Umbilical cord (tissue), 2 donors: ENCODE results near the gene ZCCHC24. TPM values are rescaled to one million over a fixed set of nuclear protein-coding genes. Genes with fewer than 3 reads are reported as not detected.
"Not testable (repeated sequence)": the region's sequence is repeated elsewhere in the genome, so short reads cannot be mapped to it uniquely, and the experiment has no call there.

ENCODE experiments used
- DNase-seq: peaks from one replicate; pipeline ENCODE4 v3.0.0-alpha.2; 2015; ENCODE audit warnings: low spot score
- total RNA-seq: library from RNA; depleted of rRNA; stranded (reverse); fragments of >200 nt; gene quantifications from one replicate; pipeline ENCODE4 v1.2.3, GENCODE V29; 2014; ENCODE audit warnings: low replicate concordance; ENCODE audit not compliant: insufficient read depth

The ZCCHC24 gene
- total RNA-seq, 1 donor from 2014 or later, result 33.7 TPM

DNA sequence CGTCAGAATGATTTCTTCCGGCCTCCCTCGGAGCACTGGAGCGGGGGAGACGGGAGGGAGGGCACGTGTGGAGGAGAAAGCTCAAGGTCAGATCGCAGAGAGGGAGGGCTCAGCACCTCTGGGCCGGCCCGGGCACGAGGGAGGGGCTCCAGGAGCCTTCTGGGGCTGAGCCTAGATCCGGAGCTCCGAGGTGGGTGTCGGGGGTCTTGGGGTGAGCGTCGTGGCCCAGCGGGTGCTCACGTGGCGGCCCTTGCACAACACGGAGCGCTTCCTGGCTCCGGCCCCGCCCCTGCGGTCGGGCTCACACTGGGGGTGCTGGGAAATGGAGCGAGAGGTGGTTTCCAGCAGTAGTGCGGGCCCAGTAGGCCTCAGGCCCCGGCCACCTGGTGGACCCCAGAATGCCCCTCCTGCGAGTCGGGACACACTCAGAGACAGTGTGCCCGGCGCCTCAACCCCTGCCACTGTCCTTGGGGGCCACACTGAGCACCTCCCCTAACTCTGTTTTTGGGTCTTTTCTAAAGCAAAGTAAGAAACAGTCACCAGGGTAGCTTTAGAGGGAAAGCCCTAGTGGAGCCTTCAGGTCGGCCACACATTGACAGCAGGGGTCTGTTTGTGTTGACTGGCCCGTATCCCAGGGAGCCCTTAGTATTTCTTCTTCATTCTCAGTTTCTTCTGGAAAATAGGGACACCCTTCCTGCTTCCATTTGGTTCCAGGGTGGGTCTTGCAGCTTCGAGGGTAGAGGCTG lies 97.4 kb downstream of the ZCCHC24 start:
- DNase-seq, result peak; percentile 64

DNA sequence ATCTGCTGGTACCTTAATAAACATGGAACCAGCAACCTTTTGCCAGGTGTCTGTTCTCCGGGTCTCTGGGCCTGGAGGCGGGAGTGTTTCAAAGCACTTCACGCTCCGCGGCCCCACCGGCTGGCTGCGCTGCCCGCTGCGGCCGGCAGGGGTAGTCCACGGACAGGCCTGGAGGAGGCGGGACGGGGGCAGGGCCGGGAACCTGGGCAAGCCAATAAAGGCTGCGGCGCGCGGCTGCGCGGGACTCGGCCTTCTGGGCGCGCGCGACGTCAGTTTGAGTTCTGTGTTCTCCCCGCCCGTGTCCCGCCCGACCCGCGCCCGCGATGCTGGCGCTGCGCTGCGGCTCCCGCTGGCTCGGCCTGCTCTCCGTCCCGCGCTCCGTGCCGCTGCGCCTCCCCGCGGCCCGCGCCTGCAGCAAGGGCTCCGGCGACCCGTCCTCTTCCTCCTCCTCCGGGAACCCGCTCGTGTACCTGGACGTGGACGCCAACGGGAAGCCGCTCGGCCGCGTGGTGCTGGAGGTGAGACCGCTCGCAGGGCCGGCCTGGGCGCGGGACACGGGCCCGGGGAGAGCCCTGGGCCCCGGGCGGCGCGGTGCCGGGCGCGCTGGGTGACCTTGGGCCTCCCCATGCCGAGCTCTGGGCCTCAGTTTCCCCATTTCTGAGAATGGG lies 98.1 kb downstream of the ZCCHC24 start, which contains the start of gene PPIF:
PPIF (plus strand) TSS at position 244 of the 668 bp plus-strand sequence; CDS start at position 324, 80 bp downstream.
- DNase-seq, result peak; percentile 94

DNA sequence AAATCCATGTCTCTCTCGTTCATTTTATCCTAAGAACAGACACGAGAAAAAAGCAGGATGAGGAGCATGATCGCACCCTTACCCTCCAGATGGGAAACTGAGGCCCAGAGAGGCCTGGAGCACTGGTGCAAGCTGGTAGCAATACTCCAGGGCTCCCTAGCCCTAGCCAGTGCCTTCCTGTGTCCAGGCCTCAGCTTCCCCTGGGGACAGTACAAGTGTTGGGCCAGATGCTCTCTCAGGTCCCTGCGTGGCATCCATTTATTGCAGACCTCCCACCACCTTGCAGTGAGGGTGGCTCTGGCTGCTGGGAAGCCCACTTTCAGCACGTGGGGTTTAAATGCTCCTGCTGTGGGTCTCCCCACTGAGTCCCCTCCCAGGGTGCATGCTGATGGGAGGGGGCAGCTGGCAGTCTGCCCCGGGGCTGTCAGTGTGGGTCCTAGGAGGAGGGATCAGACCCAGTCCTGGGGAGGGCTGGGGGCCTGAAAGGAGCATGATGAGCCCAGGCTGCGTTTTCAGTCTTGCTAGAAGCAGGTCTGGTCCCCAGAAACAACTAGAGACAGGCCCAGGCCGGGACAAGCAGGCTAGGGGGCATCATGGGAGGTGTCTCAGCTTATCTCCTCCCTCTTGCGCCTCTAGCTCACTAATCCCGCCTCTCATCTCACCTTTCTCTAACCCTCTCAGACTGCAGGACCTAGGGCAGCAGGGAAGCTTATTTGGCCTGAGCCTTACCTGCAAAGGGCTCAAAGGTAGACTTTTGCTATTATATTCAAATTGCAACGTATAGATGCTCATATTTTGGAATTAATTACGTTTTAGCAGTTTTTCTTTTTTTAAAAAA lies 98.8 kb downstream of the ZCCHC24 start:
- no peak for DNase-seq

DNA sequence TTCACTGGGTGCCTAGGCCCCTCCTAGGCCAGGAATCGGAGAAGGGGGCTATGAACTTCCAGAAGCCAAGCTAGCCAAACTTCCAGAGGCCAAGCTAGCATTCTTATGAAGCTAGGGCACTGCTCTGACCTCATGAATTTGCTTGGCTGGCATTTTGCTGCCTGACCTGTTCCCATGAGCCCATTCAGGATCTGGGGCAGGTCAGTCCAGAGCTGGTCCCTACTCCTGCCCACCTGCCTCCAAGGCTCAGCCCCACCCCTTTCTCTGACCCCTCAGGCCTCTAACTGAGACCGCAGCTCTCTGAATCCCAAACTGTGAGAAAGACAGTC lies 99.4 kb downstream of the ZCCHC24 start:
- DNase-seq, result no peak

DNA sequence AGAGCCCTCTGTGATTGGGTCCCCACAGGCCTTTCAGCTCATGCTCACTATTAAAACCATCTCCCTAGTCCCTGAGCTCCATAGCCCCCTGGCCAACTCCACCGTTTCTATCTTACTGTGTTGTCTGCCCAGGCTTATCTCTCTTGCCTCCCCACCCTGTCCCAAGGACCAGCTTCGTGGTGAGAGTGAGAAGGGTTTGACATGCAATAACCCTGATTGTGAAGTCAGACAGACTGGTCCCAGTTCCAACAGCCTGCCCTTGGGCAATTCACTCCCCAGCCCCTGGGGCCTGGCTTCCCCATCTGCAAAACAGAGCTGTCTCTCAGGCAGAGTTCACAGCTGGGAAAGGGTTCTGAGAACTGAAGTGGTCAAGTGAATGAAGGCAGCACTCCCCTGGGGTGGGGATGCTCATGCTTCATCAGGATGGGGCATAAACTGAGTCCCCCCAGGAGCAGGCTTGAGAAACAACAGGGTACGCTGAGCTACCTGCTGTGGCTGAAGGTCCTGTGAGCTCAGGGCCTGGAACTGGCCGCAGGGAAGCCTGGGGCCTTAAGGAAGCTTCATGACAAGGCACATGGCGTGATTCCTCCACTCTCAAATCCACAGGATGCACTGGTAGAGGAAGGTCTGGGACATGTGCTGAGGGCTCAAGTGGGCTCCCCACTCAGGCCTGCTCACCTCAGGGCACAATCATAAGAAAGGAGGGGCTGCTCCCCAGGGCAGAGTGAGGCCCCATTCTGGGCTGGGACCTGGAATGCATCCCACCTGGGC lies 100.0 kb downstream of the ZCCHC24 start:
- DNase-seq, result no peak

DNA sequence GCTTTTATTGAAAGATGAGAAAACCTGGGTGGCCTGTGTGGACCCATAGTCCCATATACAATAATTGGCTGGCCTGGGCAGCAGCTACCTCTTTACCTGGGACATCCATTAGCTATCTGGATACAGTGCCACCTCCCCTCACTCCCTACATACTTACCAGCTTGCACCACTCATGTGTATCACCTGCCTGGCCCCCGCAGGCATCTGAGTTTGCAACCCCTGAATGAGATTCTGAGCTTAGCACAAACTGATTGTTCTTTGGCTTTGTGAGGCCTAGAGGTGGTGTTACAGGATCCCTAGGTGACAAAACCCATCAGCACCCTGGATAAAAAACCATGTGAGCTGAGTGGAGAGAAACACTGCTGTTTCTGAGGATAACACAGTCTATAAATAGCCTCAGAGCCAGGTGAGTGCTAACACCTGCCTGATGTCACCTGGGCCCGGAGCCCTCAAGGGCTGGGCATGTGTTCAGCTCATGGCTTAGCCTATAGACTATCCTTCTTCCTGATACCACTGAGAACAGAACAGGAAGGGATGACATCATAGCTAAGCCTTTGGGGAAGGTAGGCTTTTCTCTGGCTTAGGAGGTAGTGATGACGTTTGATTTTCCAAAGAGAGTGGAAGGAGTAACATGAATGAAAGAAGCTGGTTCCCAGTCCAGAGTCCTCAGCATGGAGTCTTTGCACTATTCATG lies 100.8 kb downstream of the ZCCHC24 start:
- DNase-seq, result no peak

DNA sequence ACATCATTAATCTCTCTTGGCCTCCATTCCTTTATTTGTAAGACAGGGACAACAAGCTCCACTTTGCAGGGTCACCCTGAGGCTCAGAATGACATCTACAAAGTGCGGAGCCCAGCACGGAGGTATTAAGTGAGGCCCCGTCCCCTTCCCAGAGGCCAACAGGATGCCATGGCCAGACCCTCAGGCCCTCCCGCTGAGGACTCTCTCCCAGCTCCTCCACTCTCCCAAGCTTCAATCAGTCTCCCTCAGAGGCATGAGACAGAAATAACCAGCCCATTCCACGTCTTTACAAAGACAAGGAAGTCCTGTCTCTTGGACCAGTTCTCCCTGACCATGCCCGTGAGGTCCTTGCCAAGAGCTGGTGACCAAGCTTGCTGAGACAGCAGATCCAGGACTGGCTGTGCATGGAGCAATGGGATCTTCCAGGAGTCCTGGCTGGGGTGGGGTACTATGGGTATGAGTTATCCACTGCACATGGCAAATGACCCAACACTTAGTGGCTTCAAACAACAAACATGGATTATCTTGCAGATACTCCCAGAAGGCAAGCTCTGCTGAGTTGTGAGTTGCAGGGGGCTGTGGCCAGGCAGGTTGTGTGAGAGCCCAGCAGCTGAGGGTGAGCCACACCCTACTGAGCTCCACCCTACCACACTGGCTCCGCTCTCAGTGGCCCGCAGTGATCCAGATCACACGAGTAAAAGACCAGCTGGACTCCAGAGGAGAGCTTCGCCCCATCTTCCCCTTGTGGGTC lies 102.4 kb downstream of the ZCCHC24 start:
- DNase-seq, result no peak

DNA sequence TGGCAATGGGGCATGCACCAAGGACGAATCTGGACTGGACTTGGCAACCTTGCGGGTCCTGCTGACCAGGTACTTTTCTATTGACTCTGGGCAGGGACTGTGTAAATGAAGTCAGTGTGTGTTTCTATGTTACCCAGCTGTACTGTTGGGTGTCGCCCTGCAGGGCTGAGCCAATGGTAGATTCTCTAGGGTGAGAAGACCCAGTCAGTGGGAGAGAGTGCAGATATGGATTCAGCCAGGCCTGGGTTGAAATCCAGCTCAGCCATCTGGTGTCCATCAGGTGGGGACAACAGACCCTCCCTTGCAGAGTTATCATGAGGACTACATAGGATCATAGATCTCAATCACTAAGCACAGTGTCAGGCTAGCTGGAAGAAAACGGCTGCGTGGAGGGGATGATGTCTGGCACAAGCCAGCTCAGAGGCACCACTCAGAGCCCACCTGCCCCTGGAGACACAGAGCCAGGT lies 103.1 kb downstream of the ZCCHC24 start:
- DNase-seq, result peak; percentile 44

DNA sequence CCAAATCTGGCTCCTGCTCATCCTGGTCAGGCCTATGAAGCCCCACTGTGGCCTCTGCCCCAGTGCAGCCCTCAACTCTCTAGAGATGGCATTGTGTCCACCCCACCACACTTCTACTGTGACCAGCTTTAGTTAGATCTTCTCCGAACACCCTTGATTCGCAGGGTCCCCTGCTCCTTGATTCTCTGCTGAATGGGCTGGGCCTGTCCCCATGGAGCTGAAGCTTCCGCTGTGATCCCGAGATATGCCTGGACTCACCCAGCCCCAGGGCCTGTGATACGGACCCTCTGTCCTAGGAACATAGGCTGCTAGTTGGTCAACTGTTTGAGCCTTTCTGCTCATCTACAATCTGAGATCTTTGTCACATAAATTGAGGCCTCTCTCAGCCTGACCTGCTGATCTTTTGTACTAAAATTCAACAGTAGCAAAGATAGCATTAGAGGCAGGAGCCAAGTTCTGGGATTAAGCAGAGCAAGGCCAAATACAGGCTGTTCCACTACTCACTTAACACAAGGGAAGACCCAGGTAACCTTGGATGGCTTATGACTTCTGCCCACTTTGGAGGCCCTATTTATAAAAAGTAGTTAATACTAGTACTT lies 104.7 kb downstream of the ZCCHC24 start:
- no peak for DNase-seq

DNA sequence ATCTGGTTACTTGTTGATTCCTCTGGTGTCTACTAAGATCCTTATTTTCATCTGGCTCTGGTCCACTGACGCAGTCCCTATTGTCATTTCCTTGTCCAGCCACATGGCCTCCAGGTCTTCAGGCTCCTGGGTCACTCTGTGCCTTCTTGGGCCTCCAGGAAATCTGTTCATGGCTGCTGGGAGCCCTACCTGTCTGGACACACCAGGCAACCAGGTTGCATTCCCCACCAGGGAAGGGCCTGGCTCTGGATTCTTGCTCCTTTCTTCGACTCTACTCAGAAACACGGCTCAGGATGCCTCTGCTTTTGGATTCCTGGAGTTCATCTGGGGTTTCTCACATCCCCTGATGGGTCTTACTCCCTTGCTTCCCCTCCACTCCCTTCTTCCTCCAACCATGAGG lies 106.2 kb downstream of the ZCCHC24 start:
- DNase-seq, result no peak

DNA sequence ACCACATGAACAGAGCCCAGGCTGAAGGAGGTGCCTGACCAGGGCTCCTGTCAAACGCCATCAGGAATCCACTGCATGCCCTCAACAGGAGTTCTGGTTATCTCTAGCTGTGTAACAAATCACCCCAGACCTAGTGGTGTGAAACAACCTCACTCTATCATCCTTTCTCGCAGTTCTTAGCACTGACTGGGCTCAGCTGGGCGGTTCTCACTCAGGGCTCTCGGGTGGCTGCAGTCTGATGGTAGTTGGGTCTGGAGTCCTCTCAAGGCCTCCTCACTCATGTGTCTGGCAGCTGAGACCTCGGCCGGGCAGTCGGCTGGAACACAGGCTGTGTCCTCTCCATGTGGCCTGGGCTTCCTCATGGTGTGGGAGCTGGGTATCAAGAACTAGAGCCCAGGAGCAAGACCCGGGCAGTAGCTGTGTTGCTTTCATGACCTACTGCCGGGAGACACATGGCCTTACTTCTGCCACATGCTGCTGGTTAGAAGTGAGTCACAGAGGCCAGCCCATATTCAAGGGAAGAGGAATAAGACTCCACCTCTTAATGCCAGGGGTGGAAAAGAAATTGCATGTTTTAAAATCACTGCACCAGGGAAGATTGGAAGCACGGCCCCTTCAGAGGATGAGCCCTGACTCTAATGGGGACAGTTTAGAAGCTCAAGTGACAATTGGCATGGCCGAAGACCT lies 107.5 kb downstream of the ZCCHC24 start:
- DNase-seq, result not testable (repeated sequence)

DNA sequence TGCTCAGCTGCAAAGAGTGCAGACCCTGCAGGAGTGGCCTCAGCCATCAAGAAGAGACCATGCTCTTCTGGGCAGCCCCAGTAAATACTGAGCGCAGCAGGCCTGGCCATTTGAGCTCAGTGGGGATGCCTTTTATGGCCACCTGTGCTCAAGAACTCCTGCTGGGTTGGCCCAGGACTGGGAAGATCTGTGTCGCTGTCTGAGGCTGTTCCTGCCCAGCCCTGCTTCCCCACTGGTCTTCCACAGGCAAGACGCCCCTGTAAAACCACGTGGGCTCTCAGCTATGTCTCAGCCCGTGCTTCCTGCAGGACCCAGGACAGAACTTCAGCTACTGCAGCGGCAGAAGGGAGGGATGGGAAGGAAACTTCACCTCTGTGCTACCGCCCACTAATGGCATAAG lies 108.7 kb downstream of the ZCCHC24 start:
- no peak for DNase-seq

DNA sequence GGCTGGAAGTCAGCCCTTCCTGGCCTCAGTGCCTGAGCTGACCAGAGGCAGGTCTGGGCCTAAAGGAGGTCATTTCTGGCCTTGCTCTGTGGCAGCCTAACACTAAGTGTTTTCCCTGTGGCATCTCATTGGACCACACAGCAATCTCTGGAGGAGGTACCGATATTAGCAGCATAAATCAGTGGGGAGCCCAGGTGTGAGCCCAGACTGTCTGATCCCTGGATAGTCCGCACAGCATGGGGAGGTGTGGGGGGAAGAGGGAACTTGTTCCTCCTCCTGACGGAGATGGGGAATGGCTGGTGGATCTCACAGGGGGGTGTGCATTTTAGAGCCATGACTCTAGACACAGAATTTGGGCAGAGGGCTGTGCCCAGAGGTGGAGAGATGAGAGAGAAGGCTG lies 109.1 kb downstream of the ZCCHC24 start:
- DNase-seq, result no peak

DNA sequence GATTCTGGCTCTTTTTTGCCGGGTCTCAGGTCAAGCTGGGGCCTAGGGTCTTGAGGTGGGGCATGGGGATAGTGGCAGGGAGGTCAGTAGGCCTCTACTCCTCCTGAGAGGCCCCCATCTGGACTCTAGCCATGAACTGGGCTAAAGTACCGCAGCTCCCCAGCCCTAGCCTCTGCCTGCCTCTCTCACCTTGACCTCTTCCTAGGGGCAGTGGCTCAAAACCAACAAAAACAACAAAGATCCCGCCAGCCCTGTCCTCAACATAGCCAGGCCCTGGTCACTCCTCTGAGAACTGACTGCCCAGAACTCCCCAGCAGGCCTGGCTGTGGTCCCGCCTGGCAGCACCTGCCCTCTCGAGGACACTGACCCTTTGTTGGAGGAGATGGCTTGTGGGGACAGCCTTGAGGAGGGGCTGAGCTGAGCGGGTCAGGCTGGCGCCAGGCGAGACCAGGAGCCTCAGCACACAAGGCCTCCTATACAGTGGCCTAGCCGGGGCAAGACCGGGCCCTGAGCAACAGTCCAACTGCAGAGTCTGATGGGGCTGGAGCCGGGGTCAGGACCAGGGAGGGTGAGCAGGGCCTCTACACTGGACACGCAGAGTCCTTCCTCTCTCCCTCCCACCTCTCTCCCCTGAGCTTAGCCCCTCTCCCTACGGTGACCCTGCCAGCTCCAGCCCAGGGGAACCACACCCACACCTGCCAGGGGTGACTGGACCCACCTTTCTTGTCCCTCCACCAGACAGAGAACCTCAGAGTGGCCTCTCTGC lies 109.8 kb downstream of the ZCCHC24 start:
- DNase-seq, result no peak

DNA sequence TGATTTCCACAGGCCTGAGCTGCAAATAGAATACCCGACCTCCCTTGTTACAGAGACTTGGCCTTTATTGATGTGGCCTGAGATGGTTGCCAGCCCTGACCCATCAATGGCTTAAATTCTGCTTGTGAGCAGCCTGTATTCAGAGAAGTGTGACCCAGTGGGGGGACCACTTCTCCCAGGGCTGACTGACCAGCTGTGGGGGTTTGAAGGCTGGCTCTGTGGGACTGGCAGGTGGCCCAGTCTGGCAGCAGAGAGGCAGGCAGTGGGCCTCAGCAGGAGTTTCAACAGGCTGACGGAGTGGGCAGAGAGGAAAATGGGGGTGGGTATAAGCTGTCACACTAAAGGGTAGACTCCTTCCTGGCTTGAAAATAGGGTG lies 110.3 kb downstream of the ZCCHC24 start:
- DNase-seq, result no peak

DNA sequence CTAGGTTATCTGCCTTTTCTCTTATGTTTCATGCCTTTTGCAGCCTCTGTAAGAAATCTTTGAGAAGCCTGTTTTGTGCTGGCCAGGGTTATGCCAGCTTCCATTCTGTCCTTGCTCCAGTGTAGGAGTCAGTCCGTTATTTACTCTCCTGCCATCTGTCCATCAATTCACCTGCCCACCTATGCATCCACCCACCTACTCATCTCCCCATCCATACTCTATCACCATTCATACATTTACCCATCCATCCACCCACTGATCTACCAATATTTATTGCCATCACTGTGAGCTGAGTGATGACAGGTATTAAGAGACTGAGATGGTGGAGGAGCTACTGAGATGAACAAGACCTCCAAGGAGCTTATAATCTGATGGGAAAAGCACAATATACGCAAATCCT lies 110.9 kb downstream of the ZCCHC24 start:
- no peak for DNase-seq

DNA sequence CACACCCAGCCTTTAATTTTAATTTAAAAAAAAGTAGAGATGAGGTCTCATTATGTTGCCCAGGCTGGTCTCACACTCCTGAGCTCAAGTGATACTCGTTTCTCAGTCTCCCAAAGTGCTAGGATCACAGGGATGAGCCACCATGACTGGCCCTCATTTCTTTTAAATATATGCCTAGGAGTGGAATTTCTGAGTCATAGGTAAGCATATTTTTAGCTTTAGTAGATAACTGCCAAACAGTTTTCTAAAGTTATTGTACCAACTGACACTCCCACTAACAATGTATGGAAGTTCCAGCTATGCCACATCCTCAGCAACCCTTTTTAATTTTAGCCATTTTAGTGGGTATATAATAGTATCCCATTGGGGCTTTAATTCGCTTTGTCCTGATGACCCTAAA lies 111.9 kb downstream of the ZCCHC24 start:
- no peak for DNase-seq

DNA sequence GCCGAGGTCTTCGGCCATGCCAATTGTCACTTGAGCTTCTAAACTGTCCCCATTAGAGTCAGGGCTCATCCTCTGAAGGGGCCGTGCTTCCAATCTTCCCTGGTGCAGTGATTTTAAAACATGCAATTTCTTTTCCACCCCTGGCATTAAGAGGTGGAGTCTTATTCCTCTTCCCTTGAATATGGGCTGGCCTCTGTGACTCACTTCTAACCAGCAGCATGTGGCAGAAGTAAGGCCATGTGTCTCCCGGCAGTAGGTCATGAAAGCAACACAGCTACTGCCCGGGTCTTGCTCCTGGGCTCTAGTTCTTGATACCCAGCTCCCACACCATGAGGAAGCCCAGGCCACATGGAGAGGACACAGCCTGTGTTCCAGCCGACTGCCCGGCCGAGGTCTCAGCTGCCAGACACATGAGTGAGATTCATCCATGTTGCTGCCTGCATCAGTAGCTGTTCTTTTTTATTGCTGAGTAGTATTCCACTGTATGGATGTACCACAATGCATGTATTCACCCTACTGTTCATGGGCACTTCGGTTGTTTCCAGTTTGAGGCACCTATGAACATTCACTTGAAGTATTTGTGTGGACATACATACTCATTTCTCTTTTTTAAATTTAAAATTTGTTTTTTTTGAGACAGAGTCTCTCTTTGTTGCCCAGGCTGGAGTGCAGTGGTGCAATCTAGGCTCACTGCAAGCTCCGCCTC lies 112.7 kb downstream of the ZCCHC24 start:
- DNase-seq, result not testable (repeated sequence)
